SKM-1 treated with dmso at 0.1 percent for 144 hours (cell line): Measurements from ENCODE around the gene DHRSX.
"Not testable (repeated sequence)": the region's sequence is repeated elsewhere in the genome, so short reads cannot be mapped to it uniquely, and the experiment has no call there.

Source experiments
- DNase-seq: peaks from one replicate; lab custom pipeline; 2025; ENCODE audit not compliant: unreplicated experiment; lab: John Stamatoyannopoulos, UW

DHRSX gene

DNA sequence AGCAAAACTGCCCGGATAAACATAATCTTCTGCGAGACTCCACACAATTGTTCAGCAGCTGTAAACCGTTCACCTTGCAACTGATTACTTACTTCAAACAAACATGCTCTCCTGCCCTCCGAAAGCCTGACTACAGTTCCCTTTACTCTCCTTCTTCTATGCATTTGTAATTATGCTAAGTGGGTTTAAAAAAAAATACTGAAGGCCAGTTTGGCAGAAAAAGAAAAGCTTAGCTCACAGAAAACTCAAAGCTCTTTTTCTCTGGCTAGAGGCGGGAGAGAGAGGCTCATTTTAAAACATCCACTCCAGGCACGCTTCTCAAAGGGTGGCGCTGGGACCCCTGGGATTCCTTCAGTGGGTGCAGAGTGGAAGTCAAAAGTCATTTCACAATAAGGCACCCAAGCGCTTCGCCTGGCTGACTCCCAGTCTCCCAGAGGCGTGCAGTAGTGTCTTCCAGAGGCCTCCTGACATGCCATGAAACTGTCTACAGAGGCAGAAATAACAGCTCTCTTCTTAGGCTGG lies 1.9 kb downstream of the DHRSX start:
- DNase-seq: no peak

DNA sequence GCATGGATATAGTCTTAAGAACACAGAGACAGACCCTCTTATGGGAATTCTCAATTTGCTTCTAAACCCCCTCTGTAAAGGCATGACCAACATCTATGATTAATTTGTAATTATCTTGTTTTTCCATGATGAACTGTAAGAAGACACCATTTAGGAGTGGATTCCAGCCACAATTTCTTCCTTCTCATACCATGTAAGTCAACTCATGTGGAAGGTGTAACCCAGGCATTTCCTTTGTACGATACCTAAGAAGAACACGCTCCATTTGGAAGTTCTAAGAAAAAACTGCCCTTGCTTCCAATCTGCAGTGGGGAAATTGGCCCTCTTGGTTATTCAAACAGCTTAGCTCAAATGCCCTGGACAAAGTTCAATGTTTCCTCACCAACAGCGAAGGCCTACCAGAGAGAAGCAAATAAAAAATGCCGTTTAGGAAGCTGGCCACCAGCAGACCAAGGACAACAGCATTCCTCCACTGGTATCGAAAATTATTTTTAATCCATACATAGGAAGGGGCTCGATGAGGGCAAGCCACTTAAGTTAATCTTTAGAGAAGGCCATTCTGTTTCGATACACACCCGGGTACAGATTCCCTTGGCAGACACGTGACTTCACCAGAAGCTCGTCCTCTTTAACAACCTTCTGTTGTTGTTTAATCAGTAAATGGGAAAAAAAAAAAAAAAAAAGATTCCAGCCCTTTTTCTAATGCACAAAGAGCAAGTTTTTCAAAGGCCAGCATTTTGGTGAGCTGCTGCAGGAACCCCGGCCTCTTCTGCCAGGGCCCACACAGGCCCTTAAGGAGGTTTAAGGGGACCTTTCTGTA lies 2.6 kb downstream of the DHRSX start:
- no peak for DNase-seq

DNA sequence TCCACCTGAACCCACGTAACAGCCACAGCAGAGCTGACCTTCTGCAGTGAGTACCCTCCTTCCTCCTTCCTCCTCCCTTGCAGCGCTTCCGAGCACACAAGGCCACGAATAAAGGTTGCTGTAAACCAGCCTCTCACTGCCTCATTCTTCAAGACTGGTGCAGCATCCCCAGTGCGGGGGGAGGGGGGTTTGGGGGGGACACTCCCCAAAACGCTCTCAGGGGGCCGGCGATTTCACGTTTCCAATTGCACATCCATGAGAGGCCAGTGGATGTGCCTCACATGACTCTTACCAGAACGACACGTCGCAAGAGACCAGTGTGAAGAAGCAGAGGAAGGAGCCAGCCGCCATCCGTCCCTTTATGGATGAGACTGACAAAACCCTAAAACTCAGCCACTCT lies 5.2 kb downstream of the DHRSX start:
- no peak for DNase-seq

DNA sequence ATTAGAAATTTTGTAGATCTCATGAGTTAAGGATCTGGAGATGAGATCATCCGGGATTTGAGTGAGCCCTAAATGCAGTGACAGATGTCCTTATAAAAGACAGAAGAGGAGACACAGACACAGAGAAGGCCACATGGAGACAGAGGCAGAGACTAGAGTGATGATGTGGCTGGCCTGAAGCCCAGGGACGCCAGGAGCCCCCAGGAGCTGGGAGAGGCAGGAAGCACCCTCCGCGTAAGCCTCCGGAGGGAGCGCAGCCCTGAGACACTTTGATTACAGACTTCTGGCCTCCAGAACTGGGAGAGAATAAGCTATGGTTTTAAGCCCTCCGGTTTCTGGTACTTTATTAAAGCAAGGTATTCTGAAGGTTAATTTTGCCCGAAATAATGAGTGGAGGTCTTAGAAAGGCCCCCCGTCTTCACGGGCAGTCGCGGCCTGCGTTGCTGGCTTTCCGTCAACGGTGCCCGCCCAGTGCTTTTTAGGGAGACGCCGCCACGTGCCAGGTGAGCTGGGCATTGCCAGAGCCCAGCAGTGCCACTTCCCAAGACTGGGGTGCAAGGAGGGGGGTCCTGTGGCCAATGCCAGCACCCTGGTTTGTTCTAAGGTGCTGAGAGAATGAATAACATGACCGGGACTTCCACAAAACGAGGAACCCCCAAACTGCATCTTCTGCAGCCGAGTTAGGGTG lies 8.1 kb downstream of the DHRSX start:
- no peak for DNase-seq

DNA sequence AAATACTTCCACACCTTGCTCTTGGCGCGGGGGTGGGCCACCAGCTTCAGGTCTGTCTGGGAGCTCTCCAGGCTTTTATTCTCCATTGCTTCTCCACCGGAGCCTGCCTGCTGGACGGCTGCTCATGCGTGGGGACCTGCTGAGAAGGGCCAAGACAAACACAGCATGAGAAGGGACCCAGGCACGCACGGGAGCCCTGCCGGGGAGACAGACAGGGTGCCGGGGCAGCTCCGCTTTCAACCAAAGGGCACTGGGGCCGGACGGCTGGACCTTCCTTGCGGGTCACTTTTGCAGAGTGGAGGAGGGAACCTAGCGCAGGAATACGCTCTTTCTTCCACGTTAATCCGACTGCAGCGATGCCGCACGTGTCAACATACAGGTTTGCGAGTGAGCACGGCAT lies 10.1 kb downstream of the DHRSX start:
- DNase-seq: no peak

DNA sequence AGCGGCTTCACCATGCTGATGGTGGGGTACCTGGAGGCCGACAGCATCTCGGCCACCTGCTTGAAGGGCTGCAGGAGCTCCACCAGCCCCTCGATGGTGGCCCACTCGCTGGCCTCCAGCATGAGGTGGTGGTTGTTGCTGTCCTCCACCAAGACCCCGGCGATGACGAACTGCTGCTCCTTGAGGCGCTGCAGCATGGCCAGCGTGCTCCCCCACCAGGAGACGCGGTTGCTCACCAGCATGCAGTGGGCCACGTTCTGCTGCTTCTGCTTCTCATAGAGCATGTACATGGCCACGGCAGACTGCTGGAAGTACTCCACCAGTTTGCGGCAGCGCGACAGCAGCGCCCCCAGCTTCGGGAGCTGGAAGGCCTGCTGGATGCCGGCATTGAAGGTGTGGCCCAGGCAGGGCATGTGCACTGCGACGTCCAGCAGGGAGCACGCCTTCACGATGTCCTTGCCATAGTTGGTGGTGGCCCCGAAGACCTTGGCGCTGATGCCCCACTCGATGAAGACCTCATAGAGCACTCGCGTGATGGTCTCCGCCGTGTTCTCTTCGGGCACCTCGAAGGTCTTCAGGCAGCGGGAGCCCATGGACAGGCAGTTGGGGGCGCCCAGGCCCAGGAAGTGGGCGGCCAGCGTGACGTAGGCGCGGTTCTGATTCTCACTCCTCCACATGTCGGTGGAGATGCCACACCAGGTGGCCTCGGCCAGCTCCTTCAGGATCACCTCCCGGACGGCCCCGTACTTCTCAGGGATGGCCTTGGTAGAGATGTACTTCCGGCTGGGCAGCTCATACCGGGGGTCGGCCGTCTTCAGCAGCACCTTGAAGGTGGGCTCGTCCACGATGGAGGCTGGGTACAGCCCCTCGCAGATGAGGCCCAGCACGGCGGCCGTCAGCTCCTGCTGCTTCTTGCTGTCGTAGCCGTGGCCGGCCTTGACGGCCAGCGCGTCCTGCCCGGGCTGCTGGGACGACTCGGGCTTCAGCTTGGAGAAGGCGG lies 11.0 kb downstream of the DHRSX start:
- DNase-seq: no peak

DNA sequence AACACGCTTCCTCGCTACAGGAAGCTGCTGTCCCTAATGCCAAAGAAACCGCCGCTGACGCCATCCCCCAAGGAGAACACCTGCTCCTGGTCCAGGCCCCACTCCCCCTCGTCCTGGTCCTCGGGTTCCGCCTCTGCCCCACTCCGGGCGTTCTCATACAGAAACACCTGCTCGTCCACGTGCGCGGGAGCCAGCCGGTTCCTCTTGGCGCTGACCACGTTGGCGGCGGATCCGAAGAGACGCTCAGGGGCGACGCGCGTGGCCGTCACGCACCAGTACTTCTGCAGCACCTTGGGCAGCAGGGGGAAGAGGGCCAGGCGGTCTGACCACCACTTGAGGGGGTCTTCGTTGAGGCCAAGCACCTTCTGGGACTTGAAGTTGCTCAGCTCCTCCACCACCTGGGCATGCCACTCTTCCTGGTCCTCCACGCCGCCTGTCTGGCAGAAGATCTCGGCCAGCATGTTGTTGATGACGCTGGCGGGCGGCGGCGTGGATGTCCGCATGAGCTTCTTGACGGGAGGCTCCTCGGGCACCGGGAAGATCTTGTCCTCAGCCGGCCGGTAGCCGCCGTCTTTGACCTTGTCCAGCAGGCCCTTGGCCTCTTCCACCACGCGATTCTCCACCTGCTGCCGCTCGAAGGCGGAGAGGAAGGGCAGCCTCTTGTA lies 12.0 kb downstream of the DHRSX start:
- DNase-seq: no peak

DNA sequence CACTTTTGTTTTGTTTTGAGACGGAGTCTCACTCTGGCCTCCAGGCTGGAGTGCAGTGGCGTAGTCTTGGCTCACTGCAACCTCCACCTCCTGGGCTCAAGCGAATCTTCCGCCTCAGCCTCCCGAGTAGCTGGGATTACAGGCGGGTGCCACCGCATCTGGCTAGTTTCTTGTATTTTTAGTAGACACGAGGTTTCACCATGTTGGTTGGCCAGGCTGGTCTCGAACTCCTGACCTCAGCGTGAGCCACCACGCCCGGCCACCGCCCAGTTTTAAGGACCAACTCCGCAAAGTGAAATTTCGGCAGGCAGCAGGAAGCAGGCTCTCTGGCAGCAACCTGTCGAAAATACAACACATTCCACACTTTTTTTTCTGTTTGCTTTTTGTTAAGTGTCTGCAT lies 13.4 kb downstream of the DHRSX start:
- DNase-seq: no peak

DNA sequence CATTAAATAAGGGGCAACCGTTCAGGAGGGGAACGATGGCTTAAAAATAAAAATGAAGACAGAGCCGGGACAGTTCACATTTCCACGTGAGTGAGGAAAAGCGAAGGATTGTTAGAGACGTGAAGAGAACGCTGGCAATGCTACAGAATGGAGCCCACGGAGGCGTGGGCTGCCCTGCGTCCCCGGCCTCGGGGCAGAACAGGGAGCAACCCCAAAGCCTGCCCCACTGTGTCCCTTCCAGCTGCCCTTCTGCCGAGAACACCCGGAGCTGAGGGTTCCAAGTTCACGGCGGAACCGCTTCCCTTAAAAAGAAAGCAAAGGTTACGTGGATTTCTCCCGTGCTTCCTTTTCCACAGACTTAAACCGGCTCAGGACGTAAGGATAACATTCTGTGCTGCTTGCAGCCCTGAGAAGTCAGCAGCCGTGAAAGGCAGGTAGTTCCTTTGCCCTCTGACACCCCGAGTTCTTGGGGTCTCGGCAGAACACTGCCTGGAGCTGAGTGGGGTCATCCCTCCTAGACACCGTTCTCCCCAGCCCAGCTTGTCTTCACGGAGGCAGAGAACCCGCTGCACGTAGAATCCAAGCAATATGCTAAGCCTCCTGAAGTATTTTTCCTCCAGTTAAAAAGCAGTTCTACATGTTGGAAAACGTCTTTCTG lies 14.2 kb downstream of the DHRSX start:
- DNase-seq: no peak

DNA sequence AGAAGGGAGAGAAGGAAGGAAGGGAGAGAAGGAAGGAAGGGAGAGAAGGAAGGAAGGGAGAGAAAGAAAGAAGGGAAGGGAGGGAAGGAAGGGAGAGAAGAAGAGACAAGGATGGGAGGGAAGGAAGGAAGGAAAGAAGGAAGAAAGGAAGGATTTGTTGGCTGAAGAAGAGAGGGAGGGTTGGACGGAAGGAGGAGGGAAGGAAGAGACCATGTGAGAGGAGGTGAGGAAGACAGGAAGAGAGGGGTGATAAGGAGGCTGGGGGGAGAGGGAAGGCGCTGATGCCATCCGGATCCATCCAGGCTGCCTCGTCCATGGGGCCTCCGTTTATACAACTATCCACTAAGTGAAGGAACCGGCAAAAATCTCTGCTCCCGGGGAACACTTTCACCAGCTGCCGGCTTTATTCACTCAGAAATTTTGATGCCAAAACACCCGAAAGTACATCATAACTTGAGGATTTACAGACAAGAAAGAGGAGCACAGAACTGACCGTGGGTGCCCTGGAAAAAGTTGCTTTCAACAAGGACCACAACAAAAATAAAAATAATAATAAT lies 14.9 kb downstream of the DHRSX start:
- DNase-seq: no peak

DNA sequence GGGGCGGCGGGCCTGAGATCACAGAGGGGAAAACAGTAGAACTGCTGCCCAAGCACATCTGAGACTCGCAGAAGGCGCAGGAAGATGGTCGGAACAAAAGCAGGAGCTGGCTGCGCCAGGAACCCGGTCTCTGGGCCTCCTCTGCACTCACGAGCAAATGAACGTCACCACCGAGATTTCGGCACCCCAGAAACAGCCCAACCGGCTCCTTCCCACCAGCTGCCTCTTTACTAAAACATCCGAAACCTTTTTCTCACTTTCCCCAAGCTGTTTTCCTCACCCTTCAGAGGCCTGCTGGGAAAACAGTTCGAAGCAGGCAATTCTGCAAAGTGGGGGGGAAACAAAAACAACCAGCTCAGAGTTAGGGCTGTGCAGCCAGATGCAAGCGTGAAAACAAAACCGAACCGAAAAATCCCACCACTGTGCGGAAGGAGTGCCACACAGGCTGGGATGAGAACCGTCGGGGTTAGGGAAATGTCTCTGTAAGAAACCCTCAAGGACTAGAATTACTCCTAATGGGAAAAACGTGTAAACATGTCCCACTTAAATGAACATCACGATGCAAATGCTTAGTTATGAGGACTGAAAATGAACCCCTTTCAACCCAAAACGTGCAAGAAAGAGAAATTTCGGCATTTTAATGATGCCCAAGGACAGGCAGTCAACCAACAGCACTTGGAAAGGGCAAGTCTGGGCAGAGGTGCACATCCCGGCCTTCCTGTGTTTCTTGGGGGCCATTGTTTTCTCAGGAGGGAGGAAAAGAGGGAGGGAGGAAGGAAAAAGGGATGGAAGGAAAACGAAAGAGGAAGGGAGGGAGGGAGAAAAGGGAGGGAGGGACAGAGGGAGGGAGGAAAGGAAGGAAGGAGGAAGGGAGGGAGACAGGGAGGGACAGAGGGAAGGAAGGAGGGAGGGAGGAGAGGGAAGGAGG lies 15.8 kb downstream of the DHRSX start:
- DNase-seq: no peak

DNA sequence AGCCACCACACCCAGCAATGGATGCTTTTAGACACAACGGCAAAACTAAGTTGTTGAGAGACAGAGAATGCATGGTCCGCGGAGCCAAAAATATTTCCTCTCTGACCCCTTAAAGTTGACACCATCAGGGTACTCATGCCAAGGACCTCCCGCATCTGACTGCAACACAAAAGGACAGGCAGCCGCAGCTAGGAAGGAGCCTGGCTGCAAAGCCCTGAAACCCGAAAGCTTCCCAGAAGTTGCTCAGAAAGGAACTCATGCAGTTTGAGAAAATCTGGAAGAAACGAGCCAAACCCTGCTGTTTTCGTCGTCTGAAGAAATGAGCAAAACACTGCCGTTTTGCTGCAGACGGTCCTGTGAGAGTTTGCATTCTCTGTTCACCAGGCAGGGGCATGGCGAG lies 16.5 kb downstream of the DHRSX start:
- DNase-seq: no peak

DNA sequence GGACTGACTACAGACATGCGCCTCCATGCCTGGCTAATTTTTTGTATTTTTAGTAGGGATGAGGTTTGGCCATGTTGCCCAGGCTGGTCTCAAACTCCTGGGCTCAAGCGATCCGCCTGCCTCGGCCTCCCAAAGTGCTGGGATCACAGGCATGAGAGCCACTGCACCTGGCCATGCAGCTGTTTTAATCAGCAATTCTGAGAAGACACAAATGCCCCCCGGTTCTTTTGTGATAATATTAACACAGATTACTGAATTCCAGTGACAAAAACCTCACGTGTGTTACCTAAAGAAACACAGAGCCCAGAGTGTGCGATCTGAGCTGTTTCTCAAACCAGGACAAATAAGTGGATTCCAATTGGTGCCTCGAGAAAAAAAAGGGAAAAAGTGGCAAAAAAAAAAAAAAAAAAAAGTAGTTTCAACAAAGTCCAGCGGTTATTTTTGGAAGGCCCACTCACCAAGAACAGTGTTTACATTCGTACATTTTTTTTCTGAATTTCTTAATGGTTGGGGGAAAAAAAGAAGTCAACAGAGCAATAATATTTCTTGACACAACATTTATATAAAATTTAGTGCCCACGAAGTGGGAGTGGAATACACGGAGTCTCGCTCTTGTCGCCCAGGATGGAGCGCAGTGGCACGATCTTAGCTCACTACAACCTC lies 17.2 kb downstream of the DHRSX start:
- no peak for DNase-seq

DNA sequence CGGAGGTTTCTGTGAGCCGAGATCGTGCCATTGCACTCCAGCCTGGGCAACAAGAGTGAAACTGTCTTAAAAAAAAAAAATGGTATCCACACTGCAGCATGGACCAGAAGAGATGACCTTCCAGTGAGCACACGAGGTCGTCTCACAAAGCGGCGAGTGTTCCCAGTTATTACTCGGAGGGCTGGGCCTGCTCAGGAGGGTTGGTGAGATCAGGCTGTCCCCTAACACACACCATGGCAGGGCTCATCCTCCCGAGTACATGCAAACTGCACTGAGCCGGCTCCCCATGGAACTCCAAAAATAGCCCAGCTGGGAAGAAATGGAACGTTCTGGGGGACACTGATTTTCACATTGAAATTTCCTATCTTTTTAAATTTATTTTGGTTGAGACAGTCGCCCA lies 19.2 kb downstream of the DHRSX start:
- not testable (repeated sequence) for DNase-seq

DNA sequence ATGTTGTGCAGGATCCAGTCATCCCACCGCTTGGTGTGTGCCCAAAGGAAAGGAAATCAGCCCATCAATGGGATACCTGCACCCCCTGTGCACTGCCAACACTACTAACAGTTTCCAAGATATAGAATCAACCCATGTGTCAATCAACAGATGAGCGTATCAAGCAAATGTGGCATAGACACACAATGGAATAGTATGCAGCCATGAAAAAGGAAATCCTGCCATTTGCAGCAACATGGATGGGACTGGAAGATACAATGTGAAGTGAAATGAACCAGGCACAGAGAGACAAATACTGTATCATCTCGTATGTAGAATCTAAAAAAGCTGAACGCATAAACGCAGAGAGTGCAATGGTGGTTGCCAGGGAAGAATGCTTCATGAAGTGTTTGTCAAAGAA lies 20.8 kb downstream of the DHRSX start:
- DNase-seq: not testable (repeated sequence)

DNA sequence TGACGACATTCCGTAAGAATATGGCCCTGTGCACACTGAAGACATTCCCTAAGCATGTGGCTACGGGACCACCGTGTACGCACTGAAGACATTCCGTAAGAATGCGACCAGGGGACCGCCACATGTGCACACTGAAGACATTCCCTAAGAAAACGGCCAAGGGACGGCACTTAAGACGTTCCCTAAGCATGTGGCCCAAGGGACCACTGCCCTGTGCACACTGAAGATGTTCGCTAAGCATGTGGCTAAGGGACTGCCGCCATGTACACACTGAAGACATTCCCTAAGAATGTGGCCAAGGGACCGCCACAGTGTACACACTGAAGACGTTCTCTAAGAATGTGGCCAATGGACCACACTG lies 21.4 kb downstream of the DHRSX start:
- no peak for DNase-seq

DNA sequence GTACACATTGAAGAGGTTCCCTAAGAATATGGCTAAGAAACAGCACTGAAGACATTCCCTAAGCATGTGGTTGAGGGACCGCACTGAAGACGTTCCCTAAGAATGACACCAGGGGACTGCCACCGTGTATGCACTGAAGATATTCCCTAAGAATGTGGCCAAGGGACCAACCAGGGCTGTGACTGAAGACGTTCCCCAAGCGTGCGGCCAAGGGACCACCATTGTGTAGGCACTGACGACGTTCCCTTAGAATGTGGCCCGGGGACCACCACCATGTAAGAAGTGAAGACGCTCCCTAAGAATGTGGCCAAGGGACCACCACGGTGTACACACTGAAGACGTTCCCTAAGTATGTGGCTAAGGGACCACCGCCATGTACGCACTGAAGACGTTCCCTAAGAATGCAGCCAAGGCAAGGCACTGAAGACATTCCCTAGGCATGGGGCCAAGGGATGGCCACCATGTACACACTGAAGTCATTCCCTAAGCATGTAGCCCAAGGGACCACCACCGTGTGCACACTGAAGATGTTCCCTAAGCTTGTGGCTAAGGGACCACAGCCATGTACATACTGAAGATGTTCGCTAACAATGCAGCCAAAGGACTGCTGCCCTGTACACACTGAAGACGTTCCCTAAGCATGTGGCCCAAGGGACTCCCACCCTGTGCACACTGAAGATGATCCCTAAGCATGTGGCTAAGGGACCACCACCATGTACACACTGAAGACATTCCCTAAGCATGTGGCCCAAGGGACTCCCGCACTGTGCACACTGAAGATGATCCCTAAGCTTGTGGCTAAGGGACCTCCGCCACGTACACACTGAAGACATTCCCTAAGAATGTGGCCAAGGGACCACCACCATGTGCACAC lies 22.0 kb downstream of the DHRSX start:
- DNase-seq: no peak
